HUES48 (cell line): Measurements from ENCODE around the gene GPR68.

Source experiments
- H3K27ac ChIP-seq: one replicate; pipeline ENCODE4 v1.7.0; 2013; ENCODE audit warnings: low read depth, low read length, inconsistent platforms
- H3K27me3 ChIP-seq: 2 replicates; pipeline ENCODE4 v1.6.1; 2013; ENCODE audit warnings: mild to moderate bottlenecking, low read length; ENCODE audit not compliant: control insufficient read depth, insufficient read depth
- H3K36me3 ChIP-seq: 2 replicates; pipeline ENCODE4 v1.6.1; 2013; ENCODE audit warnings: low read length; ENCODE audit not compliant: control insufficient read depth, insufficient read depth
- H3K4me1 ChIP-seq: 2 replicates; pipeline ENCODE4 v1.6.1; 2013; ENCODE audit warnings: mild to moderate bottlenecking, low read length; ENCODE audit not compliant: control insufficient read depth, insufficient read depth
- H3K4me3 ChIP-seq: 2 replicates; pipeline ENCODE4 v1.5.1; 2013; ENCODE audit warnings: mild to moderate bottlenecking, low read depth, low read length
- H3K9ac ChIP-seq: 2 replicates; pipeline ENCODE4 v1.6.1; 2013; ENCODE audit warnings: mild to moderate bottlenecking, low read depth, low read length, moderate library complexity
- H3K9me3 ChIP-seq: 2 replicates; pipeline ENCODE4 v1.6.1; 2013; ENCODE audit warnings: low read length; ENCODE audit not compliant: control insufficient read depth, insufficient read depth

Gene GPR68, protein sequence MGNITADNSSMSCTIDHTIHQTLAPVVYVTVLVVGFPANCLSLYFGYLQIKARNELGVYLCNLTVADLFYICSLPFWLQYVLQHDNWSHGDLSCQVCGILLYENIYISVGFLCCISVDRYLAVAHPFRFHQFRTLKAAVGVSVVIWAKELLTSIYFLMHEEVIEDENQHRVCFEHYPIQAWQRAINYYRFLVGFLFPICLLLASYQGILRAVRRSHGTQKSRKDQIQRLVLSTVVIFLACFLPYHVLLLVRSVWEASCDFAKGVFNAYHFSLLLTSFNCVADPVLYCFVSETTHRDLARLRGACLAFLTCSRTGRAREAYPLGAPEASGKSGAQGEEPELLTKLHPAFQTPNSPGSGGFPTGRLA

DNA sequence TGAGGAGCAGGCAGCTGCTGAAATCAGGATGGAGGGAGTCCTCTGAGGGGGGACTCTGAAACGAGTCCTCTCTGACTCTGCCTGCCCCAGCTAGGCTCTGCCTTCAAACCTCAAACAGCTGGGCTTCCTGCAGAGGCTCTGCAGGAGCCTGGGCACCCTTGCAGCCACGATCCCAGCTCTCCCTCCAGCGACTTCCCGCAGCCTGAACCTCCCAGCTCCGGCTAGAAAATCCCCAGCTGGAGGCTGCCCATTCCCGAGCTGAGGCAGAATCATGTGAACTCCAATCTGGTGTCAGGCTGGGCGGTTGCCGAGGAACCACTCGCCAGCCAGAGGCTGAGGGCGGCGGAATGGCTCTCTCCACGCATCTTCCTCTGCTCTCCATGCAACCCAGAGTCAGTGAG is at the start of gene GPR68:
TSS of gene GPR68 (minus strand) at position 204 of the 401 bp plus-strand sequence. CDS start 9,654 bp downstream, outside the sequence.
- H3K36me3 ChIP-seq: no peaks in the 10 kb centered on the region
- H3K4me3 ChIP-seq: no peak within 1 kb of the TSS
- 0 out of 2 replicates have a peak, but pooled peaks cover 5% of the 10 kb centered on the region for H3K4me1 ChIP-seq
- H3K27ac ChIP-seq: no peak within 1 kb of the TSS
- no peaks in the 10 kb centered on the region for H3K27me3 ChIP-seq
- no peak within 1 kb of the TSS for H3K9ac ChIP-seq
- H3K9me3 ChIP-seq: no peaks in the 10 kb centered on the region

DNA sequence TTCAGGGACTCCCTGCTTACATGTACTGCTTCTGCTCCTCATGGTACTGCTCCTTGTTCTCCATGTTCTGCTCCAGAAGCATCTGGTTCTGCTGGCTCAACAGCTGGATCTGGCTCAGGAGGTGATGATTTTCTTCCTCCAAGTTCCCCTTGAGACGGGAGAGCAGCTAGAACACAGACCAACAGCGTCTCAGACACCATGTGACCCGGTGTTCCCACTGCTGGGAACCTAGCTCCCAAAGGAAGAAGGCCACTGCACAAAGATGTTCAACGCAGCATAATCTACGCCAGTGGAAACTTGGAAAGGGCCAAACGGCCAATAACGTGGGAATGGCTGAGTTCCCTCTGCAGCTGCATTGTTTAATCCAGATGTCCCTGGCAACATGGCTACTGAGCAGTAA is 49.6 kb upstream of the GPR68 start:
- Histone ChIP-seq H3K27me3 (no peaks in the 10 kb centered on the region), H3K9me3 (no peaks in the 10 kb centered on the region), H3K4me3 (no peak overlapping the region), H3K27ac (no peak overlapping the region), H3K9ac (no peak overlapping the region), H3K4me1 (no peaks in the 10 kb centered on the region), H3K36me3 (peaks cover 88% of the 10 kb centered on the region)

DNA sequence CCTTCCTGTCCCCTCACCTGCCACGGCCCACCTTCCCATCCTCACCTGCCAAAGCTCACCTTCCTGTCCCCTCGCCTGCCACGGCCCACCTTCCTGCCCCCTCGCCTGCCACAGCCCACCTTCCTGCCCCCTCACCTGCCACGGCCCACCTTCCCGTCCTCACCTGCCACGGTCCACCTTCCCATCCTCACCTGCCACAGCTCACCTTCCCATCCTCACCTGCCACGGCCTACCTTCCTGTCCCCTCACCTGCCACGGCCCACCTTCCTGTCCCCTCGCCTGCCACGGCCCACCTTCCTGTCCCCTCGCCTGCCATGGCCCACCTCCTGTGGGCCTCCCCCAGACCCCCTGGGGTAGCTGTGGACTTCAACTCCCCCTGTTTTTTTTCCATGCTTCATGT is 48.8 kb upstream of the GPR68 start:
- peaks cover 86% of the 10 kb centered on the region for H3K36me3 ChIP-seq
- H3K27me3 ChIP-seq: no peaks in the 10 kb centered on the region
- no peaks in the 10 kb centered on the region for H3K4me1 ChIP-seq
- no peak overlapping the region for H3K9ac ChIP-seq
- no peaks in the 10 kb centered on the region for H3K9me3 ChIP-seq
- H3K27ac ChIP-seq: no peak overlapping the region
- H3K4me3 ChIP-seq: no peak overlapping the region

DNA sequence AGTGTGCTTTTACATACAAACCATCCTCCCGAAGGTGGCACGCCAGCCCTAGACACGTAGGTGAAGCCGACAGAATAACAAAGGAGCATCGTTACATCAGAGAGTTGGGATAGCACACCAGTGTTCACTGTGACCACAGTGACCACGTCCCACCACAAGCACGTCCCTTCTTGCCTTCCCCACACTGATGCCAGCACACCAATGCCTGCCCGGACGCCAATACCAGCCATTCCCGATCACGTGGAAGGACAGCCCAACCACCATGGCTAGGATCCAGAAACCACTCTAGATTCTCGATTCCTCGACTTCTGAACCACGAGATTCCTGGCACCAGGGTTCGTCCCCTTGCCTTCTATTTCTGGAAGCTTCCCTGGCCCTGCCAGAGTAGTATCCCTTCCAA is 48.0 kb upstream of the GPR68 start:
- H3K27me3 ChIP-seq: no peaks in the 10 kb centered on the region
- H3K9ac ChIP-seq: no peak overlapping the region
- H3K36me3 ChIP-seq: peaks cover 86% of the 10 kb centered on the region
- no peak overlapping the region for H3K4me3 ChIP-seq
- H3K27ac ChIP-seq: no peak overlapping the region
- no peaks in the 10 kb centered on the region for H3K9me3 ChIP-seq
- H3K4me1 ChIP-seq: no peaks in the 10 kb centered on the region

DNA sequence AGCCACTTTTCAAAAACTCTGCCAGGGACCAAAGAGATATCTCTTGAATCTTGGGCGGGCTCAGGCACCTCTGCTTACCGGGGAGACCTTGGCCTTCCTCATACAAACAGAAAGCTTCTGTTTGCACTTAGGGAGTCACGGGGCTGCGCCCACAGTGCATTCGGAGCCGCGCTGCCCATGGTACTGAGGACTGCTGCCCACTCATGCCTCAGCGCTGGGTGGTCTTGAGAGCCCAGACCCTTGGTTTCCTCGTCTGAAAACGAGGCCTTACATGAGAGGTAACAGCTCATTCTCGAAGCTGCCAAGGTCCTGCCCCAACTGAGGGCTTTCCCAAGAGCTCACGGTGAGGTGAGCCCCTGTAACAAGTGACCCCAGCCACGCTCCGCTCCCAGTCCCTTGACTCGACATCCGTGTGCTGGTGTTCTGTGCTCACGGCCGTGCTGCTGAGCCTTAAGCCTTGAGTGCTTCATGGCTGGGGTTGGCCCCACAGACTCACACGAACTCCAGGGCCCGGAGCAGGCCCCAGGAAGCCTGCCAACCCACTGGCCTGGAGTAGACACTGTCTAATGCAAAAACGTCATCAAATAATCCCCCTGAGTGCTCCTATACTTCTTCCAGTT is 47.4 kb upstream of the GPR68 start:
- Histone ChIP-seq H3K36me3 (peaks cover 82% of the 10 kb centered on the region), H3K4me3 (no peak overlapping the region), H3K4me1 (no peaks in the 10 kb centered on the region), H3K9ac (no peak overlapping the region), H3K9me3 (no peaks in the 10 kb centered on the region), H3K27ac (no peak overlapping the region), H3K27me3 (no peaks in the 10 kb centered on the region)

DNA sequence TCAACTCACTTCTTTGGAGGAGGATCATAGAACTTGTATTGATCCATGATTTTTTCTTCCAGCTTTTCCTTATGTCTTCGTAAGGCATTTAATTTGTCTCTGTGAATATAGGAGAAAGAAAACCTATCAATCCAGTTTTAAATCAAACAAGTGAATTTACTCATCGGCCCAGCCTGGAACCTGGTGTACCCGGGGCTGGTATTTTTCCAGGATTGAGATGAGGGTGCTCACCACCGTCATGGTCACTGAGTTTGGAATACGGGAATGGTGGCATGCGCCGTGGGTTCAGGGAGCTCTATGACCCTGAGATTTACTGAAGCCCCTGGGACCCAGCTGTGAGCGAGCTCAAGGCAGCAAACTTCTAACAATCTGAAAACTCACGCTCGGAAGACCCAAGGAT is 46.5 kb upstream of the GPR68 start:
- no peak overlapping the region for H3K4me3 ChIP-seq
- no peak overlapping the region for H3K9ac ChIP-seq
- H3K36me3 ChIP-seq: peaks cover 72% of the 10 kb centered on the region
- no peaks in the 10 kb centered on the region for H3K27me3 ChIP-seq
- no peak overlapping the region for H3K27ac ChIP-seq
- no peaks in the 10 kb centered on the region for H3K9me3 ChIP-seq
- no peaks in the 10 kb centered on the region for H3K4me1 ChIP-seq

DNA sequence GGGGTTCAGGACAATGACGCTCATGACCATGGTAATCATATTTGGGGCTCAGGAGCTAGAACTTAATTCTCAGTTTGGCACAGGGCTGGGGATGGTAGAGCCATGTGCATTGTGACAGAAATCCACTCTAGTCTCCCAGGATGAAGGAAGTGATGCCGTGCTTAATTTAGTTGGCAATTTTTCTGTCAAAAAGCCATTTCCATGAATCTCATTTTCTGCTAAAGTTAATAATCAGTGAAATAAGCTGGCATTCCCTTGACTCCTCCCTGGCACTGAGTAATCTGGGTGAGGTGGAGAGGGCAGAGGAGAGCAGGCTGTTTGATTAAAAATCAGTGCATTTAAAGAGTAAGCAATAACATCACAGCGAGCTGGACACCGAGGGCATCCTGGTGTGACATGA is 45.0 kb upstream of the GPR68 start:
- H3K36me3 ChIP-seq: peaks cover 73% of the 10 kb centered on the region
- no peak overlapping the region for H3K4me3 ChIP-seq
- no peak overlapping the region for H3K27ac ChIP-seq
- no peak overlapping the region for H3K9ac ChIP-seq
- H3K9me3 ChIP-seq: no peaks in the 10 kb centered on the region
- H3K27me3 ChIP-seq: no peaks in the 10 kb centered on the region
- no peaks in the 10 kb centered on the region for H3K4me1 ChIP-seq

DNA sequence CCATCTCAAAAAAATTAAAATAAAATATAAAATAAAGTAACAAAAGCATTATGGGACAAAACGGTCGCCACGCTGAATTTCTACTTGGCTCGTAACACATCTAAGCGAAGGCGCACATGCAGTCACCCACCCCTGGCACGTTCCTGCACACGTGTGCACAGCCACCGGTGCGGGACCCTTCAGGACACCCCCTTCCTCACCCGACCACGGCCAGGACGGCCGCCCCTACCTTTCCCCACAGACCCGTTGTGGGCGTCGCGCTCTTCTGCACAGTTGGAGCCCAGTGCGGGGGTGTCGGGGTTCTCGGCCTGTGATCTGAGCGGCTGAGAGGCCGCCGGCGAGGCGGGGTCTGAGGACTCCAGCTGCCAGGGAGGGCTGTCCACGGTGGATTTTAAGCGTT is 44.4 kb upstream of the GPR68 start:
- no peaks in the 10 kb centered on the region for H3K9me3 ChIP-seq
- no peak overlapping the region for H3K9ac ChIP-seq
- no peak overlapping the region for H3K4me3 ChIP-seq
- H3K4me1 ChIP-seq: no peaks in the 10 kb centered on the region
- no peak overlapping the region for H3K27ac ChIP-seq
- no peaks in the 10 kb centered on the region for H3K27me3 ChIP-seq
- H3K36me3 ChIP-seq: peaks cover 73% of the 10 kb centered on the region

- H3K36me3 ChIP-seq: peaks cover 79% of the 10 kb centered on the region
- H3K27me3 ChIP-seq: no peaks in the 10 kb centered on the region
- H3K4me3 ChIP-seq: no peak overlapping the region
- no peaks in the 10 kb centered on the region for H3K4me1 ChIP-seq
- no peak overlapping the region for H3K27ac ChIP-seq
- H3K9me3 ChIP-seq: no peaks in the 10 kb centered on the region
- H3K9ac ChIP-seq: no peak overlapping the region
Measured at GRCh38 chr14:91286530-91286937, 42.0 kb upstream of the GPR68 start.

GRCh38 chr14:91284791-91285548 is 40.5 kb upstream of the GPR68 start:
- H3K4me3 ChIP-seq: no peak overlapping the region
- no peaks in the 10 kb centered on the region for H3K4me1 ChIP-seq
- no peaks in the 10 kb centered on the region for H3K9me3 ChIP-seq
- no peak overlapping the region for H3K27ac ChIP-seq
- no peaks in the 10 kb centered on the region for H3K27me3 ChIP-seq
- no peak overlapping the region for H3K9ac ChIP-seq
- peaks cover 80% of the 10 kb centered on the region for H3K36me3 ChIP-seq
